DOHH2 (cell line): ENCODE results near the gene ZMIZ1.
"Not testable (repeated sequence)": the region's sequence is repeated elsewhere in the genome, so short reads cannot be mapped to it uniquely, and the experiment has no call there.

Experiments used
- H3F3A ChIP-seq: fragments of 200-600 bp; sonication (generic), shearing (Covaris generic); 2 replicates; pipeline ENCODE4 v1.6.0; 2016; ENCODE audit warnings: antibody characterized with exemption, mild to moderate bottlenecking; ENCODE audit not compliant: control insufficient read depth, insufficient read depth
- H3K27ac ChIP-seq: fragments of 200-600 bp; sonication (generic); 2 replicates; pipeline ENCODE4 v1.5.1; 2014; ENCODE audit warnings: low read depth, mild to moderate bottlenecking, low read length, moderate library complexity
- H3K27me3 ChIP-seq: fragments of 200-600 bp; sonication (generic); 2 replicates; pipeline ENCODE4 v1.6.1; 2014; ENCODE audit warnings: mild to moderate bottlenecking, low read length, mixed read lengths; ENCODE audit not compliant: control insufficient read depth
- H3K36me3 ChIP-seq: fragments of 200-600 bp; sonication (generic); 2 replicates; pipeline ENCODE4 v1.6.1; 2014; ENCODE audit warnings: mild to moderate bottlenecking, low read length, moderate library complexity, mixed read lengths; ENCODE audit not compliant: control insufficient read depth
- H3K4me1 ChIP-seq: fragments of 200-600 bp; sonication (generic); 2 replicates; pipeline ENCODE4 v1.6.1; 2014; ENCODE audit warnings: mild to moderate bottlenecking, low read length, mixed read lengths; ENCODE audit not compliant: control insufficient read depth
- H3K4me2 ChIP-seq: fragments of 200-600 bp; sonication (generic); 2 replicates; pipeline ENCODE4 v1.6.0; 2014; ENCODE audit warnings: mild to moderate bottlenecking, low read length, moderate library complexity
- H3K4me3 ChIP-seq: fragments of 200-600 bp; sonication (generic); 2 replicates; pipeline ENCODE4 v1.5.1; 2014; ENCODE audit warnings: mild to moderate bottlenecking, low read length, mixed read lengths
- H3K79me2 ChIP-seq: fragments of 200-600 bp; sonication (generic); 2 replicates; pipeline ENCODE4 v1.6.1; 2014; ENCODE audit warnings: mild to moderate bottlenecking, low read length, mixed read lengths; ENCODE audit not compliant: control insufficient read depth
- H3K9me2 ChIP-seq: fragments of 200-600 bp; sonication (generic); replicated peaks from 2 replicates; pipeline ENCODE4 v1.6.1; 2014; ENCODE audit warnings: mild to moderate bottlenecking, low read length, mixed read lengths; ENCODE audit not compliant: control insufficient read depth
- H3K9me3 ChIP-seq: fragments of 200-600 bp; sonication (generic); 2 replicates; pipeline ENCODE4 v1.6.1; 2014; ENCODE audit warnings: antibody characterized with exemption, low read length, mixed read lengths; ENCODE audit not compliant: control insufficient read depth, insufficient read depth
- H4K20me1 ChIP-seq: fragments of 200-600 bp; sonication (generic); 2 replicates; pipeline ENCODE4 v1.6.0; 2014; ENCODE audit warnings: low read depth, mild to moderate bottlenecking, antibody characterized with exemption, low read length, moderate library complexity; ENCODE audit not compliant: control insufficient read depth, insufficient read depth
- CTCF ChIP-seq: fragments of 200-600 bp; sonication (generic); IDR thresholded peaks from one replicate; pipeline ENCODE4 v1.5.1; 2014; ENCODE audit warnings: antibody characterized with exemption, mild to moderate bottlenecking, low read depth, low read length; ENCODE audit not compliant: poor library complexity, severe bottlenecking
- EZH2phosphoT487 ChIP-seq: fragments of 200-600 bp; sonication (generic); IDR thresholded peaks from 2 replicates; pipeline ENCODE4 v1.6.1; 2017; ENCODE audit warnings: borderline replicate concordance, mild to moderate bottlenecking, antibody characterized with exemption, low read length, moderate library complexity, mixed read lengths

ZMIZ1 gene

GRCh38 chr10:79031723-79032122, 37.0 kb upstream of the ZMIZ1 start:
- TF ChIP-seq CTCF (no peak), EZH2phosphoT487 (no peak)
- no peak overlapping the region for H3K4me2 ChIP-seq
- no peaks in the 10 kb centered on the region for H3K9me3 ChIP-seq
- H3K9me2 ChIP-seq: no peaks in the 10 kb centered on the region
- H3K4me3 ChIP-seq: no peak overlapping the region
- H3K36me3 ChIP-seq: no peaks in the 10 kb centered on the region
- H3K27ac ChIP-seq: no peak overlapping the region
- H3F3A ChIP-seq: no peaks in the 10 kb centered on the region
- H4K20me1 ChIP-seq: no peaks in the 10 kb centered on the region
- H3K4me1 ChIP-seq: peaks cover 10% of the 10 kb centered on the region
- H3K79me2 ChIP-seq: no peaks in the 10 kb centered on the region
- H3K27me3 ChIP-seq: peaks cover 20% of the 10 kb centered on the region

GRCh38 chr10:79034271-79034876, 34.4 kb upstream of the ZMIZ1 start:
- Histone ChIP-seq H3F3A (no peaks in the 10 kb centered on the region), H4K20me1 (no peaks in the 10 kb centered on the region), H3K4me1 (no peaks in the 10 kb centered on the region; the same call in 1 of the 2 replicates), H3K27ac (no peak overlapping the region), H3K79me2 (no peaks in the 10 kb centered on the region), H3K4me2 (no peak overlapping the region), H3K4me3 (no peak overlapping the region), H3K9me3 (no peaks in the 10 kb centered on the region), H3K27me3 (peaks cover 25% of the 10 kb centered on the region), H3K9me2 (no peaks in the 10 kb centered on the region), H3K36me3 (no peaks in the 10 kb centered on the region)
- TF ChIP-seq EZH2phosphoT487 (no peak), CTCF (no peak)

GRCh38 chr10:79036416-79036815, 32.4 kb upstream of the ZMIZ1 start:
- H4K20me1 ChIP-seq, H3K4me2 ChIP-seq, H3F3A ChIP-seq, H3K27ac ChIP-seq, H3K36me3 ChIP-seq, H3K79me2 ChIP-seq, H3K9me3 ChIP-seq, H3K4me1 ChIP-seq, H3K4me3 ChIP-seq, H3K9me2 ChIP-seq: not testable (repeated sequence)
- H3K27me3 ChIP-seq: peaks cover 29% of the 10 kb centered on the region

GRCh38 chr10:79038104-79038840, 30.5 kb upstream of the ZMIZ1 start:
- Histone ChIP-seq H3K4me3 (no peak overlapping the region), H4K20me1 (no peaks in the 10 kb centered on the region), H3K4me1 (no peaks in the 10 kb centered on the region; the same call in 1 of the 2 replicates), H3K9me2 (no peaks in the 10 kb centered on the region), H3K9me3 (no peaks in the 10 kb centered on the region), H3K27ac (no peak overlapping the region), H3K79me2 (no peaks in the 10 kb centered on the region), H3K36me3 (no peaks in the 10 kb centered on the region), H3F3A (no peaks in the 10 kb centered on the region), H3K4me2 (no peak overlapping the region), H3K27me3 (peaks cover 48% of the 10 kb centered on the region)
- TF ChIP-seq EZH2phosphoT487: no peak
- TF ChIP-seq CTCF: no peak
